AG04450 (cell line): ENCODE measurements around the gene PHF23. TPM values are rescaled to one million over a fixed set of nuclear protein-coding genes. Genes with fewer than 3 reads are reported as not detected.

Source experiments
- CTCF ChIA-PET: fragments of 300-600, 350-600 bp; formaldehyde crosslinking; extraction: SDS; loops from one replicate; lab custom pipeline; 2022; ENCODE audit warnings: antibody characterized with exemption, inconsistent platforms; lab: Charles Lee
- POLR2A ChIA-PET: fragments of 350-600 bp; formaldehyde crosslinking; extraction: SDS; loops from one replicate; lab custom pipeline; 2021; ENCODE audit warnings: antibody characterized with exemption, inconsistent platforms; lab: Yijun Ruan, JAX
- DNase-seq: peaks from one replicate; pipeline ENCODE4 v3.0.0-alpha.2; 2011; ENCODE audit warnings: low read depth, low spot score
- H3K27ac ChIP-seq: one replicate; pipeline ENCODE4 v1.5.1; 2012; ENCODE audit warnings: low read depth, low read length, control low read depth
- H3K27me3 ChIP-seq: one replicate; pipeline ENCODE4 v1.6.0; 2012; ENCODE audit warnings: low read length; ENCODE audit not compliant: control insufficient read depth, insufficient read depth
- H3K4me3 ChIP-seq: 2 replicates; pipeline ENCODE4 v1.5.1; 2011; ENCODE audit warnings: mild to moderate bottlenecking, low read depth, low read length, control low read depth
- H3K9me3 ChIP-seq: 2 replicates; pipeline ENCODE4 v1.5.1; 2012; ENCODE audit warnings: low read length; ENCODE audit not compliant: control insufficient read depth, insufficient read depth
- CTCF ChIP-seq: IDR thresholded peaks from 2 replicates; pipeline ENCODE4 v1.5.1; 2011; ENCODE audit warnings: low read depth, low read length, control low read depth, inconsistent platforms
- polyA plus RNA-seq: library from polyadenylated mRNA; depleted of rRNA; stranded (reverse); fragments of >200 nt; gene quantifications from 2 replicates; pipeline ENCODE4 v1.2.3, GENCODE V29; 2011

Gene PHF23
- polyA plus RNA-seq, 1 experiment = 56.3 TPM

GRCh38 chr17:7279448-7279847, 40.2 kb upstream of the PHF23 start:
- H3K27me3 ChIP-seq = peaks cover 24% of the 10 kb centered on the region
- no peak for DNase-seq
- ChIA-PET POLR2A (no interaction called here), CTCF (interaction anchor here (1.2 to 5.0 kb wide), 3 partner anchors 13 to 66 kb away, joined by 3 to 65 read pairs (median 4); no protein-coding TSS in a partner anchor)
- no peak for TF ChIP-seq CTCF
- no peak overlapping the region for H3K4me3 ChIP-seq
- no peak overlapping the region for H3K27ac ChIP-seq
- no peaks in the 10 kb centered on the region; the same call in 1 of the 2 replicates for H3K9me3 ChIP-seq

GRCh38 chr17:7266784-7267183, 27.5 kb upstream of the PHF23 start:
- H3K27me3 ChIP-seq = peaks cover 8% of the 10 kb centered on the region
- DNase-seq = no peak
- TF ChIP-seq CTCF = no peak
- no peak overlapping the region for H3K27ac ChIP-seq
- H3K4me3 ChIP-seq = no peak overlapping the region
- ChIA-PET CTCF (interaction anchor here (1.1 to 1.2 kb wide), 3 partner anchors 12 to 30 kb away, joined by 4 to 7 read pairs (median 4); no protein-coding TSS in a partner anchor), POLR2A (interaction anchor here (1.5 kb wide), 1 partner anchor 24 kb away, joined by 5 read pairs; no protein-coding TSS in a partner anchor)
- no peaks in the 10 kb centered on the region; the same call in 1 of the 2 replicates for H3K9me3 ChIP-seq

GRCh38 chr17:7263801-7264078, 24.5 kb upstream of the PHF23 start:
- CTCF ChIA-PET = no interaction called here

GRCh38 chr17:7262935-7263800, 23.9 kb upstream of the PHF23 start:
- Histone ChIP-seq H3K9me3 (no peaks in the 10 kb centered on the region; the same call in 1 of the 2 replicates), H3K4me3 (no peak overlapping the region), H3K27ac (no peak overlapping the region), H3K27me3 (peaks cover 8% of the 10 kb centered on the region)
- ChIA-PET POLR2A (no interaction called here), CTCF (no interaction called here)
- no peak for DNase-seq
- TF ChIP-seq CTCF = no peak

More at GRCh38 chr17:7263801-7264078, 24.5 kb upstream of the PHF23 start:
- POLR2A ChIA-PET = interaction anchor here (1.1 kb wide), 1 partner anchor 42 kb away, joined by 10 read pairs; no protein-coding TSS in a partner anchor
- Histone ChIP-seq H3K27ac (no peak overlapping the region), H3K4me3 (no peak overlapping the region), H3K9me3 (no peaks in the 10 kb centered on the region; the same call in 1 of the 2 replicates), H3K27me3 (peaks cover 8% of the 10 kb centered on the region)
- TF ChIP-seq CTCF = no peak
- no peak for DNase-seq
